ENCODE data around the gene CYTH1.

Gene CYTH1

GRCh38 chr17:78683408-78683961, 98.6 kb downstream of the CYTH1 start:
- Mint-ChIP-seq H3K9me3 (no peaks in the 10 kb centered on the region), H3K4me3 (no peak overlapping the region)
- DNase-seq = no peak

GRCh38 chr17:78682363-78682762, 99.7 kb downstream of the CYTH1 start:
- H3K27ac Mint-ChIP-seq = peak overlapping the region in 1 of 2 donors; percentile 92

More at GRCh38 chr17:78683408-78683961, 98.6 kb downstream of the CYTH1 start:
- Mint-ChIP-seq H3K4me1 (ENCODE audit: low read depth in 2 of 2) (peaks cover 7 to 12% of the 10 kb centered on the region in 2 donors), H3K27ac (peak overlapping the region; percentile 86 to 92), H3K27me3 (no peaks in the 10 kb centered on the region), H3K36me3 (ENCODE audit: insufficient read depth) (peaks cover 100% of the 10 kb centered on the region)
- ATAC-seq (replicated peaks) = no peak

GRCh38 chr17:78680436-78680835, 101.6 kb downstream of the CYTH1 start:
- Mint-ChIP-seq H3K9me3 (no peaks in the 10 kb centered on the region), H3K27ac (peak overlapping the region in 1 of 2 donors; percentile 75), H3K36me3 (ENCODE audit: insufficient read depth) (peaks cover 99% of the 10 kb centered on the region), H3K4me3 (no peak overlapping the region), H3K27me3 (no peaks in the 10 kb centered on the region), H3K4me1 (ENCODE audit: low read depth in 2 of 2) (peaks cover 7 to 12% of the 10 kb centered on the region in 2 donors)
- DNase-seq (no peak), ATAC-seq (replicated peaks) (no peak)

More at GRCh38 chr17:78682363-78682762, 99.7 kb downstream of the CYTH1 start:
- Mint-ChIP-seq H3K27me3 (no peaks in the 10 kb centered on the region), H3K4me3 (no peak overlapping the region), H3K36me3 (ENCODE audit: insufficient read depth) (peaks cover 99% of the 10 kb centered on the region), H3K9me3 (no peaks in the 10 kb centered on the region), H3K4me1 (ENCODE audit: low read depth in 2 of 2) (peaks cover 7 to 12% of the 10 kb centered on the region in 2 donors)
- DNase-seq (no peak), ATAC-seq (replicated peaks) (no peak)

- Mint-ChIP-seq H3K36me3 (ENCODE audit: insufficient read depth) (peaks cover 99% of the 10 kb centered on the region), H3K9me3 (no peaks in the 10 kb centered on the region)
- no peak for ATAC-seq (replicated peaks)
These were observed 102.3 kb downstream of the CYTH1 start for GRCh38 chr17:78679495-78680395.

GRCh38 chr17:78678711-78679110, 103.4 kb downstream of the CYTH1 start:
- ATAC-seq (replicated peaks) = no peak
- Mint-ChIP-seq H3K9me3 (no peaks in the 10 kb centered on the region), H3K4me3 (peak overlapping the region in 1 of 2 donors; percentile 25)

More at GRCh38 chr17:78679495-78680395, 102.3 kb downstream of the CYTH1 start:
- no peaks in the 10 kb centered on the region for H3K27me3 Mint-ChIP-seq
- H3K4me1 Mint-ChIP-seq (ENCODE audit: low read depth in 2 of 2) = peaks cover 7 to 12% of the 10 kb centered on the region in 2 donors
- peak overlapping the region; percentile 55 to 75 for H3K27ac Mint-ChIP-seq
- no peak overlapping the region for H3K4me3 Mint-ChIP-seq
- DNase-seq = no peak

GRCh38 chr17:78678222-78678557, 103.9 kb downstream of the CYTH1 start:
- H3K27ac Mint-ChIP-seq = peak overlapping the region in 1 of 2 donors; percentile 79
- peaks cover 7 to 12% of the 10 kb centered on the region in 2 donors for H3K4me1 Mint-ChIP-seq (ENCODE audit: low read depth in 2 of 2)
- ATAC-seq (replicated peaks) (no peak), DNase-seq (no peak)
- H3K9me3 Mint-ChIP-seq = no peaks in the 10 kb centered on the region
- H3K27me3 Mint-ChIP-seq = no peaks in the 10 kb centered on the region
- peaks cover 99% of the 10 kb centered on the region for H3K36me3 Mint-ChIP-seq (ENCODE audit: insufficient read depth)
- H3K4me3 Mint-ChIP-seq = no peak overlapping the region

More at GRCh38 chr17:78678711-78679110, 103.4 kb downstream of the CYTH1 start:
- Mint-ChIP-seq H3K36me3 (ENCODE audit: insufficient read depth) (peaks cover 99% of the 10 kb centered on the region), H3K27ac (peak overlapping the region; percentile 55 to 68), H3K4me1 (ENCODE audit: low read depth in 2 of 2) (peaks cover 7 to 12% of the 10 kb centered on the region in 2 donors), H3K27me3 (no peaks in the 10 kb centered on the region)
- DNase-seq = no peak

- Mint-ChIP-seq H3K4me3 (no peak overlapping the region), H3K27ac (peak overlapping the region in 1 of 2 donors; percentile 79)
- no peak for ATAC-seq (replicated peaks)
These were observed 104.5 kb downstream of the CYTH1 start for GRCh38 chr17:78677303-78678221.

GRCh38 chr17:78676412-78677302, 105.4 kb downstream of the CYTH1 start:
- DNase-seq (no peak), ATAC-seq (replicated peaks) (no peak)
- H3K9me3 Mint-ChIP-seq = no peaks in the 10 kb centered on the region
- peak overlapping the region in 1 of 2 donors; percentile 23 for H3K4me3 Mint-ChIP-seq
- H3K27ac Mint-ChIP-seq = peak overlapping the region; percentile 64 to 85
- no peaks in the 10 kb centered on the region for H3K27me3 Mint-ChIP-seq
- H3K4me1 Mint-ChIP-seq (ENCODE audit: low read depth in 2 of 2) = peaks cover under 1 to 5% of the 10 kb centered on the region in 2 donors
- peaks cover 99% of the 10 kb centered on the region for H3K36me3 Mint-ChIP-seq (ENCODE audit: insufficient read depth)

More at GRCh38 chr17:78677303-78678221, 104.5 kb downstream of the CYTH1 start:
- Mint-ChIP-seq H3K9me3 (no peaks in the 10 kb centered on the region), H3K27me3 (no peaks in the 10 kb centered on the region), H3K36me3 (ENCODE audit: insufficient read depth) (peaks cover 99% of the 10 kb centered on the region), H3K4me1 (ENCODE audit: low read depth in 2 of 2) (peaks cover 7 to 10% of the 10 kb centered on the region in 2 donors)
- no peak for DNase-seq

GRCh38 chr17:78675836-78676235, 106.2 kb downstream of the CYTH1 start:
- no peak overlapping the region for H3K4me3 Mint-ChIP-seq
- no peaks in the 10 kb centered on the region for H3K9me3 Mint-ChIP-seq
- H3K4me1 Mint-ChIP-seq (ENCODE audit: low read depth in 2 of 2) = peaks cover 0 to 7% of the 10 kb centered on the region in 2 donors
- H3K27me3 Mint-ChIP-seq = no peaks in the 10 kb centered on the region
- ATAC-seq (replicated peaks) = no peak
- DNase-seq = no peak
- peak overlapping the region; percentile 64 to 85 for H3K27ac Mint-ChIP-seq
- peaks cover 99% of the 10 kb centered on the region for H3K36me3 Mint-ChIP-seq (ENCODE audit: insufficient read depth)

- no peak overlapping the region for H3K4me3 Mint-ChIP-seq
- ATAC-seq (replicated peaks) (no peak), DNase-seq (no peak)
- peaks cover 99% of the 10 kb centered on the region for H3K36me3 Mint-ChIP-seq (ENCODE audit: insufficient read depth)
- no peaks in the 10 kb centered on the region for H3K9me3 Mint-ChIP-seq
- no peaks in the 10 kb centered on the region for H3K27me3 Mint-ChIP-seq
- peaks cover 5% of the 10 kb centered on the region in 2 donors for H3K4me1 Mint-ChIP-seq (ENCODE audit: low read depth in 2 of 2)
- H3K27ac Mint-ChIP-seq = peak overlapping the region; percentile 64 to 71
These were observed 106.8 kb downstream of the CYTH1 start for GRCh38 chr17:78675316-78675616.

GRCh38 chr17:78674595-78675315, 107.3 kb downstream of the CYTH1 start:
- Mint-ChIP-seq H3K4me3 (peak overlapping the region in 1 of 2 donors; percentile 8), H3K36me3 (ENCODE audit: insufficient read depth) (peaks cover 99% of the 10 kb centered on the region), H3K27ac (peak overlapping the region; percentile 71 to 88), H3K27me3 (no peaks in the 10 kb centered on the region), H3K4me1 (ENCODE audit: low read depth in 2 of 2) (peaks cover 5 to 6% of the 10 kb centered on the region in 2 donors), H3K9me3 (no peaks in the 10 kb centered on the region)
- DNase-seq (no peak), ATAC-seq (replicated peaks) (no peak)

GRCh38 chr17:78674156-78674555, 107.9 kb downstream of the CYTH1 start:
- no peak for DNase-seq
- no peaks in the 10 kb centered on the region for H3K9me3 Mint-ChIP-seq
- H3K4me3 Mint-ChIP-seq = peak overlapping the region in 1 of 2 donors; percentile 8
- ATAC-seq (replicated peaks) = no peak
- H3K27ac Mint-ChIP-seq = peak overlapping the region; percentile 71 to 88
- H3K4me1 Mint-ChIP-seq (ENCODE audit: low read depth in 2 of 2) = peaks cover 4 to 9% of the 10 kb centered on the region in 2 donors
- peaks cover 96% of the 10 kb centered on the region for H3K36me3 Mint-ChIP-seq (ENCODE audit: insufficient read depth)
- no peaks in the 10 kb centered on the region for H3K27me3 Mint-ChIP-seq

Data from effector memory CD8-positive, alpha-beta T cell (primary cell).